ENCODE results near the gene ZNF106. TPM values are rescaled to one million over a fixed set of nuclear protein-coding genes. Genes with fewer than 3 reads are reported as not detected.

The ZNF106 gene
- total RNA-seq, 1 donor from 2014 or later = 69.6 TPM

DNA sequence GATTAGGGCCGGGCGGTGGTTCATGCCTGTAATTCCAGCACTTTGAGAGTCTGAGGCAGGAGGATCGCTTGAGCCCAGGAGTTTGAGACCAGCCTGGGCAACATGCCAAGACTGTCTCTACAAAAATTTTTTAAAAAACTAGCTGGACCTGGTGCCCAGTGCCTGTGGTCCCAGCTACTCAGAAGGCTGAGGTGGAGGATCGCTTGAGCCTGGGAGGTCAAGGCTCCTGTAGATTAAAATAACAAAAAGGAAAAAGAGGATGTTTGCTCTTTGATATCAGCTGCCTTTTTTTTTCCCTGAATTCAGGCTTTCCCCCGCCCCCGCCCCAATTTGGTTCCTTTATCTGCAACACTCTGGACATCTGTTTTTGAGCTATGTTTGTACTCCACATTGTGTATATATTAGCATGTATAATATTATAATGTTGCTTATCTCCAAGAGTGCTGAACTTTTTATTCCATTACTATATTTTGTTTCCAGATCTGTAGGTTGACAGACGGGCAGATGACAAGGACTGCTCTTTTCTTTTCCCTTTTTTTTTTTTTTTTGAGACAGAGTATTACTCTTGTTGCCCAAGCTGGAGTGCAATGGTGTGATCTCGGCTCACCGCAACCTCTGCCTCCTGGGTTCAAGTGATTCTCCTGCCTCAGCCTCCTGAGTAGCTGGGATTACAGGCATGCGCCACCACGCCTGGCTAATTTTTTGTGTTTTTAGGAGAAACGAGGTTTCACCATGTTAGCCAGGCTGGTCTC lies 9.1 kb upstream of the ZNF106 start:
- H3K27ac Mint-ChIP-seq (ENCODE audit: unreplicated experiment) = no peak overlapping the region
- peak overlapping the region; percentile 60 for H3K4me3 Mint-ChIP-seq (ENCODE audit: unreplicated experiment)
- FAIRE-seq (no peak), DNase-seq (ENCODE audit: low read depth) (no peak)
- H3K27me3 Mint-ChIP-seq (ENCODE audit: low read depth, unreplicated experiment) = no peaks in the 10 kb centered on the region
- peaks cover 76% of the 10 kb centered on the region for H3K79me2 ChIP-seq (ENCODE audit: insufficient read depth, low read length)
- H2AFZ ChIP-seq (ENCODE audit: low read depth, low read length) = no peak overlapping the region
- H4K20me1 ChIP-seq (ENCODE audit: insufficient read depth, low read length) = peaks cover 46% of the 10 kb centered on the region
- H3K4me3 ChIP-seq (ENCODE audit: insufficient read depth, low read depth, low read length) = no peak overlapping the region
- H3K4me2 ChIP-seq (ENCODE audit: low read length) = no peak overlapping the region
- H3K9me3 Mint-ChIP-seq (ENCODE audit: unreplicated experiment) = no peaks in the 10 kb centered on the region
- H3K36me3 Mint-ChIP-seq (ENCODE audit: low read depth, unreplicated experiment) = peaks cover 4% of the 10 kb centered on the region
- H3K4me1 ChIP-seq (ENCODE audit: insufficient read depth, low read length) = peaks cover 3% of the 10 kb centered on the region
- H3K9ac ChIP-seq (ENCODE audit: low read length) = no peak overlapping the region
- peaks cover 3% of the 10 kb centered on the region for H3K36me3 ChIP-seq (ENCODE audit: insufficient read depth, low read length)
- peaks cover 29% of the 10 kb centered on the region for H3K4me1 Mint-ChIP-seq (ENCODE audit: low read depth, unreplicated experiment)
- TF ChIP-seq EZH2 (IDR thresholded peaks at IDR 0.05; ENCODE audit: insufficient read depth, low read length) = no peak
- TF ChIP-seq, protein P1, sequence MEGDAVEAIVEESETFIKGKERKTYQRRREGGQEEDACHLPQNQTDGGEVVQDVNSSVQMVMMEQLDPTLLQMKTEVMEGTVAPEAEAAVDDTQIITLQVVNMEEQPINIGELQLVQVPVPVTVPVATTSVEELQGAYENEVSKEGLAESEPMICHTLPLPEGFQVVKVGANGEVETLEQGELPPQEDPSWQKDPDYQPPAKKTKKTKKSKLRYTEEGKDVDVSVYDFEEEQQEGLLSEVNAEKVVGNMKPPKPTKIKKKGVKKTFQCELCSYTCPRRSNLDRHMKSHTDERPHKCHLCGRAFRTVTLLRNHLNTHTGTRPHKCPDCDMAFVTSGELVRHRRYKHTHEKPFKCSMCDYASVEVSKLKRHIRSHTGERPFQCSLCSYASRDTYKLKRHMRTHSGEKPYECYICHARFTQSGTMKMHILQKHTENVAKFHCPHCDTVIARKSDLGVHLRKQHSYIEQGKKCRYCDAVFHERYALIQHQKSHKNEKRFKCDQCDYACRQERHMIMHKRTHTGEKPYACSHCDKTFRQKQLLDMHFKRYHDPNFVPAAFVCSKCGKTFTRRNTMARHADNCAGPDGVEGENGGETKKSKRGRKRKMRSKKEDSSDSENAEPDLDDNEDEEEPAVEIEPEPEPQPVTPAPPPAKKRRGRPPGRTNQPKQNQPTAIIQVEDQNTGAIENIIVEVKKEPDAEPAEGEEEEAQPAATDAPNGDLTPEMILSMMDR (IDR thresholded peaks at IDR 0.05; ENCODE audit: insufficient read depth, low read depth, low read length) = no peak
- H3K27me3 ChIP-seq (ENCODE audit: insufficient read depth, low read length) = no peaks in the 10 kb centered on the region
- H3K9me3 ChIP-seq (ENCODE audit: insufficient read depth, low read depth, low read length) = no peaks in the 10 kb centered on the region
- H3K27ac ChIP-seq (ENCODE audit: low read depth, low read length) = peak overlapping the region; percentile 62

DNA sequence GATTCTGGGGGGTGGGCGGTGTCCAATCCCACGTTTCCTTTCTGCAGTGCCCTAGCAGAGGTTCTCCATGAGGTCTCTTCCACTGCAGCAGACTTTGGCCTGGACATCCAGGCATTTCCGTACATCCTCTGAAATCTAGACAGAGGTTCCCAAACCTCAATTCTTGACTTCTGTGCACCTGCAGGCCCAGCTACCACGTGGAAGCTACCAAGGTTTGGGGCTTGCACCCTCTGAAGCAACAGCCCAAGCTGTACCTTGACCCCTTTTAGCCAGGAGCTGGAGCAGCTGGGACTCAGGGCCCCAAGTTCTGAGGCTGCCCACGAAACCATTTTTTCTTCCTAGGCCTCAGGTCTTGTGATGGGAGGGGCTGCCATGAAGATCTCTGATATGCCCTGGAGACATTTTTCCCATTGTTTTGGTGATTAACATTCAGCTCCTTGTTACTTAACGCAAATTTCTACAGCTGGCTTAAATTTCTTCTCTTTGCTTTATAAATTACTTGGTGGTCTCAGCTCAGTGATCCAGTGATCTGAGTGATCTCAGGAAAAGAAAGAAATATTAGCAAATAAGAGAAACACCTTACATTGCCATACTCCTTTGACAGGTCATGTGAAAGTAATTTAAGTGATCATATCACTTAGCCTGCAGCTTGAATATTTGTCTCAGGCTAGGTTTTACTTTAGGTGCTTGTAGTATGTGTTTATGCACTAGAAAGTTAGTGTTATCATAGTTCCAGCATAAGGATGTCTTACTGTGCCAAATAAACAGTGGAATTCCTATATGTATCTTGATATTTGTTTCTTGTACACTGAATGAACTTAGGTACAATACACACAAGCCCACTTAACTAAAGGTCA lies 7.5 kb upstream of the ZNF106 start:
- no peak overlapping the region for H3K4me3 ChIP-seq (ENCODE audit: insufficient read depth, low read depth, low read length)
- FAIRE-seq (no peak), DNase-seq (ENCODE audit: low read depth) (no peak)
- peaks cover 3% of the 10 kb centered on the region for H3K36me3 ChIP-seq (ENCODE audit: insufficient read depth, low read length)
- Mint-ChIP-seq H3K27me3 (ENCODE audit: low read depth, unreplicated experiment) (no peaks in the 10 kb centered on the region), H3K9me3 (ENCODE audit: unreplicated experiment) (no peaks in the 10 kb centered on the region), H3K4me3 (ENCODE audit: unreplicated experiment) (peak overlapping the region; percentile 22), H3K27ac (ENCODE audit: unreplicated experiment) (peak overlapping the region; percentile 41), H3K4me1 (ENCODE audit: low read depth, unreplicated experiment) (peaks cover 36% of the 10 kb centered on the region), H3K36me3 (ENCODE audit: low read depth, unreplicated experiment) (peaks cover 4% of the 10 kb centered on the region)
- no peak overlapping the region for H3K9ac ChIP-seq (ENCODE audit: low read length)
- H3K4me1 ChIP-seq (ENCODE audit: insufficient read depth, low read length) = peaks cover 8% of the 10 kb centered on the region
- H3K27ac ChIP-seq (ENCODE audit: low read depth, low read length) = no peak overlapping the region
- peaks cover 63% of the 10 kb centered on the region for H3K79me2 ChIP-seq (ENCODE audit: insufficient read depth, low read length)
- H4K20me1 ChIP-seq (ENCODE audit: insufficient read depth, low read length) = peaks cover 44% of the 10 kb centered on the region
- H3K4me2 ChIP-seq (ENCODE audit: low read length) = no peak overlapping the region
- no peak overlapping the region for H2AFZ ChIP-seq (ENCODE audit: low read depth, low read length)
- H3K27me3 ChIP-seq (ENCODE audit: insufficient read depth, low read length) = no peaks in the 10 kb centered on the region
- no peaks in the 10 kb centered on the region for H3K9me3 ChIP-seq (ENCODE audit: insufficient read depth, low read depth, low read length)
- TF ChIP-seq, protein P1 (IDR thresholded peaks at IDR 0.05; ENCODE audit: insufficient read depth, low read depth, low read length) = no peak
